GM12878 (cell line): ENCODE results near the gene DOCK7. TPM values are rescaled to one million over a fixed set of nuclear protein-coding genes. Genes with fewer than 3 reads are reported as not detected.

ENCODE experiments used
- ATAC-seq: fragments of 200-7000 bp; cut with Tn5 transposase; 3 replicates; pipeline ENCODE4 v1.9.1; 2020; ENCODE audit warnings: mild to moderate bottlenecking, moderate library complexity
- BruUV-seq: library from RNA; stranded (reverse); fragments of 400-500 nt; replicated peaks from 2 replicates; lab custom pipeline; 2021; lab: Mats Ljungman, UMichigan
- CTCF ChIA-PET: fragments of 300-600 bp; sonication (Branson Sonifier 250); formaldehyde crosslinking; extraction: SDS; loops from one replicate; lab custom pipeline; 2021; ENCODE audit warnings: inconsistent platforms; lab: Yijun Ruan, JAX
- POLR2A ChIA-PET: fragments of 350-600 bp; formaldehyde crosslinking; extraction: SDS; loops from one replicate; lab custom pipeline; 2021; ENCODE audit warnings: inconsistent platforms; lab: Charles Lee
- RAD21 ChIA-PET: fragments of 300-600 bp; sonication (Branson Sonifier 250); formaldehyde crosslinking; loops from one replicate; lab custom pipeline; 2023; ENCODE audit warnings: antibody characterized with exemption; ENCODE audit not compliant: unreplicated experiment; lab: Charles Lee
- SMC1A ChIA-PET: fragments of 300-600 bp; sonication (Branson Sonifier 250); formaldehyde crosslinking; loops from one replicate; lab custom pipeline; 2023; ENCODE audit not compliant: unreplicated experiment, uncharacterized antibody; lab: Charles Lee
- DNase-seq: peaks from one replicate; pipeline ENCODE4 v3.0.0-alpha.2; 2011; ENCODE audit warnings: low read depth, low spot score
- FAIRE-seq: peaks from 3 replicates; lab custom pipeline; 2011; peaks lifted over from hg19 to GRCh38; lab: Jason Lieb, UNC
- H2AFZ ChIP-seq: 2 replicates; pipeline ENCODE4 v1.6.0; 2011; ENCODE audit warnings: low read depth, low read length, control low read depth; ENCODE audit not compliant: control insufficient read depth
- H3K27ac ChIP-seq: 2 replicates; pipeline ENCODE4 v1.5.1; 2011; ENCODE audit warnings: control low read depth; ENCODE audit not compliant: control insufficient read depth, insufficient read depth
- H3K27me3 ChIP-seq, 2 experiments: replicated peaks in 1 of 2; 2 replicates each; pipeline versions ENCODE4 v1.6.0 to v1.6.1; 2011; ENCODE audit warnings: low read length in 1 of 2; ENCODE audit not compliant: control insufficient read depth in 2 of 2, insufficient read depth in 2 of 2
- H3K36me3 ChIP-seq, 2 experiments: 2 replicates each; pipeline ENCODE4 v1.5.1; 2011; ENCODE audit warnings: low read length in 1 of 2; ENCODE audit not compliant: control insufficient read depth in 2 of 2, insufficient read depth in 2 of 2
- H3K4me1 ChIP-seq: 2 replicates; pipeline ENCODE4 v1.6.1; 2011; ENCODE audit warnings: mild to moderate bottlenecking, low read length, moderate library complexity, mixed read lengths; ENCODE audit not compliant: control insufficient read depth, insufficient read depth
- H3K4me2 ChIP-seq: 2 replicates; pipeline ENCODE4 v1.6.0; 2011; ENCODE audit warnings: control low read depth; ENCODE audit not compliant: control insufficient read depth, insufficient read depth
- H3K4me3 ChIP-seq: fragments of 200-600 bp; sonication (generic); 2 replicates; pipeline ENCODE4 v1.5.1; 2016
- H3K79me2 ChIP-seq: 2 replicates; pipeline ENCODE4 v1.6.0; 2011; ENCODE audit warnings: low read length; ENCODE audit not compliant: control insufficient read depth, insufficient read depth
- H3K9ac ChIP-seq: 2 replicates; pipeline ENCODE4 v1.8.0; 2011; ENCODE audit warnings: low read length, control low read depth, mixed read lengths; ENCODE audit not compliant: control insufficient read depth, insufficient read depth
- H3K9me3 ChIP-seq: replicated peaks from 3 replicates; pipeline ENCODE4 v1.5.1; 2011; ENCODE audit warnings: mild to moderate bottlenecking, low read length; ENCODE audit not compliant: control insufficient read depth, insufficient read depth
- H4K20me1 ChIP-seq: 2 replicates; pipeline ENCODE4 v1.6.0; 2011; ENCODE audit not compliant: control insufficient read depth, insufficient read depth
- CHD4 ChIP-seq: fragments of 200-600 bp; sonication (generic); IDR thresholded peaks from 2 replicates; pipeline ENCODE4 v1.6.1; 2016; ENCODE audit warnings: mild to moderate bottlenecking
- MEF2A ChIP-seq: IDR thresholded peaks from 2 replicates; pipeline ENCODE4 v1.6.1; 2011; ENCODE audit warnings: low read depth, mild to moderate bottlenecking, low read length, moderate library complexity; ENCODE audit not compliant: insufficient read depth
- PAX5 ChIP-seq: IDR thresholded peaks from 2 replicates; pipeline ENCODE4 v1.6.1; 2011; ENCODE audit warnings: low read depth, low read length, borderline replicate concordance
- SMAD5 ChIP-seq: IDR thresholded peaks from 2 replicates; pipeline ENCODE4 v1.6.1; 2016; ENCODE audit warnings: antibody characterized with exemption, low read depth
- WGBS: methylation state at CpG from one replicate; pipeline ENCODE4 v1.1.6; 2016; ENCODE audit warnings: low lambda C conversion rate; ENCODE audit not compliant: insufficient replicate concordance, insufficient coverage; ENCODE audit errors: missing lambda C conversion rate; 5-methylcytosine and 5-hydroxymethylcytosine counted together
- in situ Hi-C: fragments of 300-500 bp; cut with MboI; formaldehyde crosslinking; loops from 9 replicates; pipeline ENCODE4 v1.14.3; 2018; ENCODE audit warnings: mixed read lengths
- intact Hi-C: fragments of 100-400 bp; cut with micrococcal nuclease; formaldehyde crosslinking; loops from one replicate; pipeline ENCODE4 v1.14.2; 2022; ENCODE audit not compliant: unreplicated experiment
- polyA plus RNA-seq, 11 experiments: library from polyadenylated mRNA; depleted of rRNA in 4 of 11; unstranded in 6 of 11; stranded (reverse) in 5 of 11; fragments of >200 nt; fragmentation: Nextera tagmentation in 4 of 11; fragmentation: Illumina TruSeq in 1 of 11; extraction: Ambion mirVana in 4 of 11; extraction: Trizol in 1 of 11; gene quantifications; 1 replicate in 1 of 11; 2 replicates in 10 of 11; pipeline versions ENCODE4 v1.2.1 to v1.2.3, GENCODE V29; 2011 to 2016; ENCODE audit warnings: inconsistent platforms in 2 of 11, missing spikeins in 2 of 11, low read depth in 1 of 11
- total RNA-seq, 4 experiments: library from RNA; depleted of rRNA in 3 of 4; stranded (reverse); fragments of >200 nt in 3 of 4; fragmentation: Illumina TruSeq in 1 of 4; extraction: Trizol in 1 of 4; gene quantifications; 2 replicates each; pipeline versions ENCODE4 v1.2.1 to v1.2.3, GENCODE V29; 2013 to 2021

Gene DOCK7
- total and polyA plus RNA-seq, 10 of the 15 experiments (the other 5 are each of a cell fraction or from before 2014, with no cell fraction given) = 4.8 to 34.6 (median 26.9) TPM

- TF ChIP-seq PAX5 = no peak
- peak; percentile 74; the same call in 1 of the 2 replicates for TF ChIP-seq MEF2A
Measured at GRCh38 chr1:62448221-62448933, 239.8 kb downstream of the DOCK7 start (continued).

DNA sequence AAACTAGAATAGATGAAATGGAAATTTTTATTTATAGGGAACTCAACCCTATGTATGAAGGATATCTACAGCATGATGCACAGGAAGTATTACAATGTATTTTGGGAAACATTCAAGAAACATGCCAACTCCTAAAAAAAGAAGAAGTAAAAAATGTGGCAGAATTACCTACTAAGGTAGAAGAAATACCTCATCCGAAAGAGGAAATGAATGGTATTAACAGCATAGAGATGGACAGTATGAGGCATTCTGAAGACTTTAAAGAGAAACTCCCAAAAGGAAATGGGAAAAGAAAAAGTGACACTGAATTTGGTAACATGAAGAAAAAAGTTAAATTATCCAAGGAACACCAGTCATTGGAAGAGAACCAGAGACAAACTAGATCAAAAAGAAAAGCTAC is 243.5 kb downstream of the DOCK7 start:
- Histone ChIP-seq H3K27me3 (no peaks in the 10 kb centered on the region), H3K9ac (no peak overlapping the region), H3K9me3 (no peaks in the 10 kb centered on the region), H3K36me3 (peaks cover 2 to 29% of the 10 kb centered on the region in 2 experiments; a peak in 3 of 4 replicates), H3K4me1 (peaks cover 8% of the 10 kb centered on the region), H3K4me2 (no peak overlapping the region), H4K20me1 (no peaks in the 10 kb centered on the region)
- WGBS = 88% methylated on average over 1 of the region's 1 CpG
- intact Hi-C loops = no loop called here
- ChIA-PET CTCF (no interaction called here), RAD21 (no interaction called here), SMC1A (no interaction called here)
- ATAC-seq = no peak
- no peak for FAIRE-seq
- in situ Hi-C loops = no loop called here
- DNase-seq = no peak
- TF ChIP-seq SMAD5 (no peak), CHD4 (no peak)
- TF ChIP-seq, all 136 proteins: peak for 0
- H3K27ac ChIP-seq = no peak overlapping the region
- POLR2A ChIA-PET = no interaction called here
- peaks cover 57% of the 10 kb centered on the region for H3K79me2 ChIP-seq
- H2AFZ ChIP-seq = no peak overlapping the region
- no peak overlapping the region for H3K4me3 ChIP-seq
- BruUV-seq = no TSS peak
